HG02870 (cell line): ENCODE measurements around the gene RABGGTA.

Experiments
- ATAC-seq: cut with Tn5 transposase; IDR thresholded peaks from one replicate; pipeline ENCODE4 v1.9.1; 2021; ENCODE audit warnings: mild to moderate bottlenecking, moderate library complexity; ENCODE audit not compliant: unreplicated experiment

The RABGGTA gene

GRCh38 chr14:24280797-24281460 lies 9.5 kb upstream of the RABGGTA start:
- ATAC-seq: no peak

GRCh38 chr14:24279301-24280186 lies 8.1 kb upstream of the RABGGTA start:
- no peak for ATAC-seq

- ATAC-seq: no peak
Observed at GRCh38 chr14:24278424-24278823, 7.0 kb upstream of the RABGGTA start.

- no peak for ATAC-seq
Observed at GRCh38 chr14:24277606-24278321, 6.4 kb upstream of the RABGGTA start.

- ATAC-seq: no peak
Observed at GRCh38 chr14:24277071-24277470, 5.7 kb upstream of the RABGGTA start.

GRCh38 chr14:24274101-24274543 lies 2.7 kb upstream of the RABGGTA start:
- ATAC-seq: peak; percentile 53

- no peak for ATAC-seq
Observed at GRCh38 chr14:24273422-24273998, 2.1 kb upstream of the RABGGTA start.

- no peak for ATAC-seq
Observed at GRCh38 chr14:24272467-24272866, 1.1 kb upstream of the RABGGTA start.

- no peak for ATAC-seq
Observed at GRCh38 chr14:24271834-24272263, 452 bp upstream of the RABGGTA start.

- ATAC-seq: no peak
Observed at GRCh38 chr14:24270537-24271133, 762 bp downstream of the RABGGTA start.

GRCh38 chr14:24269910-24270536 lies 1.4 kb downstream of the RABGGTA start:
- no peak for ATAC-seq

GRCh38 chr14:24269368-24269767 lies 2.0 kb downstream of the RABGGTA start:
- ATAC-seq: no peak

GRCh38 chr14:24268225-24268624 lies 3.2 kb downstream of the RABGGTA start:
- no peak for ATAC-seq

GRCh38 chr14:24267516-24267915 lies 3.9 kb downstream of the RABGGTA start:
- no peak for ATAC-seq

GRCh38 chr14:24266344-24267244 lies 4.8 kb downstream of the RABGGTA start:
- ATAC-seq: no peak

GRCh38 chr14:24264298-24264697 lies 7.1 kb downstream of the RABGGTA start:
- ATAC-seq: no peak

- no peak for ATAC-seq
Observed at GRCh38 chr14:24263848-24264247, 7.5 kb downstream of the RABGGTA start.

- ATAC-seq: no peak
Observed at GRCh38 chr14:24262821-24263733, 8.3 kb downstream of the RABGGTA start, which contains the start of gene TGM1. TSS of gene TGM1 (minus strand) at chr14:24263177. CDS start at chr14:24262352, 825 bp downstream.
